ENCODE measurements around the gene CFAP119.
"Not testable (repeated sequence)": the region's sequence is repeated elsewhere in the genome, so short reads cannot be mapped to it uniquely, and the experiment has no call there.

The CFAP119 gene

GRCh38 chr16:30761928-30762902, at the start of gene CFAP119, which contains the start of gene RNF40:
Gene CFAP119 (minus strand): TSS chr16:30762062. CDS start chr16:30761748, 314 bp downstream.
Gene RNF40 (plus strand): TSS chr16:30762322. CDS start chr16:30762546, 224 bp downstream.
- peak; percentile 93 to 97 for DNase-seq

DNA sequence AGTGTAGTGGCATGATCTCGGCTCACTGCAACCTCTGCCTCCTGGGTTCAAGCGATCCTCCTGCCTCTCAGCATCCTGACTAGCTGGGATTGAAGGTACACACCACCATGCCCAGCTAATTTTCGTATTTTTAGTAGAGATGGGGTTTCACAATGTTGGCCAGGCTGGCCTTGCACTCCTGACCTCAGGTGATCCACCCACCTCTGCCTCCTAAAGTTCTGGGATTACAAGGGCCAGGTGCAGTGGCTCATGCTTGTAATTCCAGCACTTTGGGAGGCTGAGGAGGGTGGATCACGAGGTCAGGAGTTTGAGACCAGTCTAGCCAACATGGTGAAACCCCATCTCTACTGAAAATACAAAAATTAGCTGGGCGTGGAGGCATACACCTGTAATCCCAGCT, 47.8 kb upstream of the CFAP119 start:
- DNase-seq = not testable (repeated sequence)

- DNase-seq = not testable (repeated sequence)
Observed at GRCh38 chr16:30808890-30809426, 47.1 kb upstream of the CFAP119 start.

DNA sequence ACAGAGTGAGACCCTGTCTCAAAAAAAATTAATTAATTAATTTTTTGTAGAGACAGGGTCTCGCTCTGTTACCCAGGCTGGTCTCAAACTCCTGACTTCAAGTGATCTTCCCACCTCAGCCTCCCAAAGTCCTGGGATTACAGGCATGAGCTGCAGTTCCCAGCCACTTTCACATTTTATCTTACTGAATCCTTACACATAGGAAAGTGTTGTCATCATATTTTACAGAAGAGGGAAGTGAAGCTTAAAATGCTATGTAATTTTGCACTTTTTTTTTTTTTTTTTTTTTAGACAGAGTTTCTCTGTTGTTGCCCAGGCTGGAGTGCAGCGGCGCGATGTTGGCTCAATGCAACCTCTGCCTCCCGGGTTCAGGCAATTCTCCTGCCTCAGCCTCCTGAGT, 46.3 kb upstream of the CFAP119 start:
- DNase-seq = no peak

DNA sequence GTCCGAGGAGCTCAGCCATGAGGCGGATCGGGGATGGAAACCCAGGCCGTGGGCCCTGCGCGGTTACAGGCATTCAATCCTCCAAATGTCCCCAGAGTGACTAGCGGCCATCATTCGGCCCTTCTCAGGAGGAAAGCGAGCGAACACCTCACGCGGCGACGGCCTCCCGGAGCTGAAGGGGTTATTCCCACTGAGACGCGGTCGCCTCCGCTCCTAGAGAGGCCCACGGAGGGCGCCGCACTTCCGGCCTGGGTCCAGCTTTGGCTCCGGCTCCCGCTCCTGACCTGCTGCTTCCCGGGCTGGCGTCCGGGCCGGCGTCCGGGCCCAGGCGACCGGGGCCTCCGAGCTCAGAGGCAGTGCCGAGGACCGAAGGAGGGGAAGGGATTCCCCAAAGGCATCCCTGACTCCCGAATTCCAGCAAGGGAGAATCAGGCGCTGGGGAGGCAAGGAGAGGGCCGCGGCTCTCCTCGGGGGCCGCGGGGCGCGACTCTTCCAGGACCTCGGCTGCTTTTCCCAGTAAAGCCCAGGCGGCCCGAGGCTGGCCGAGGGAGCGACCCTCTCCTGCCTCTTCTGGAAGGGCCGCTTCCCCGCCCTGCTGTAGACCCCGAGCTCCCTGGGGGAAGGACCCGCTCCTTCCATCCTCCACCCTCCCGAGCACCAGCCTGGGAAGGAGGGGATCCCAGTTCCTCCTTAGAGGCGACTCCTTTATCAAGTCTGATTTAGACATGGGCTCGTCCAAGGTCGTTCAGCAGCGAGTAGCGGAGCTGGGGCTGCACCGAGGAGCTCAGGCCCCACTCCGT, 43.7 kb upstream of the CFAP119 start:
- peak; percentile 51 to 66 for DNase-seq

GRCh38 chr16:30805056-30805369, 43.2 kb upstream of the CFAP119 start:
- no peak for DNase-seq

DNA sequence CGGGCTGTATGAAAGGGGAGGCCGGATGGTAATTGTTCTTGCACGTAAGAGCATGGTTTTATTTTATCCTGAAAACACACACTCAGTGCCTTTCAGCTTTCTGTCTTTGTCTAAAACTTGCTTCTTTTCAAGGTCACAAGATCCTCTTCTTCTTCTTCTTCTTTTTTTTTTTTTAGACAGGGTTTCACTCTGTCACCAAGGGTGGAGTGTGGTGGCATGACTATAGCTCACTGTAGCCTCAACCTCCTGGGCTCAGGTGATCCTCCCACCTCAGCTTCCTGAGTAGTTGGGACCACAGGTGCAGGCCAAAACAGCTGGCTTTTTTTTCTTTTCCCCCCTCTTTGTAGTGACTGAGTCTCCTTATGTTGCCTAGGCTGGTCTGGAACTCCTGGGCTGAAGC, 41.1 kb upstream of the CFAP119 start:
- no peak for DNase-seq

DNA sequence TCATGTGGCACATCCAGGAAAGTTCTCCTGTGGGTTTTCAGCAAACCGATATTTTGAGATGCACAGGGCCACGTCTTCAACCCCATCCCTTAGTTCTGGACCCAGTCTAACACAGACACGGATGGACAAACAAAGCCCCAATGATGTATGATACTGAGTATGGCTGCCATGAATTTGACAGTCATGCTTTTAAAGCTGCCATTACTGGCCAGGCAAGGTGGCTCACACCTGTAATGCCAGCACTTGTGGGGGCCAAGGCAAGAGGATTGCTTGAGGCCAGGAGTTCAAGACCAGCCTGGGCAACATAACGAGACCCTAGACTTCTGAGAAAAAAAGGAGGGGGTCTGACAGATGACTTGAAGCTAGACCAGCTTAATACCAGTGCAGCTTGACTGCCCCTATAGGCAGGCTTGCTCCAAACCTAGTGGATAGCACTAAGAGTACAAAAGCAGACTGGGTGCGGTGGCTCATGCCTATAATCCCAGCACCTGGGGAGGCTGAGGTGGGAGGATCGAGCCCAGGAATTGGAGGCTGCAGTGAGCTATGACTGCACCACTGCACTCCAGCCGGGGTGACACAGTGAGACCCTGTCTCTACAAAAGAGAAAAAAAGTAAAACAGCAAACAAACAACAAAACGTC, 35.9 kb upstream of the CFAP119 start:
- no peak for DNase-seq

DNA sequence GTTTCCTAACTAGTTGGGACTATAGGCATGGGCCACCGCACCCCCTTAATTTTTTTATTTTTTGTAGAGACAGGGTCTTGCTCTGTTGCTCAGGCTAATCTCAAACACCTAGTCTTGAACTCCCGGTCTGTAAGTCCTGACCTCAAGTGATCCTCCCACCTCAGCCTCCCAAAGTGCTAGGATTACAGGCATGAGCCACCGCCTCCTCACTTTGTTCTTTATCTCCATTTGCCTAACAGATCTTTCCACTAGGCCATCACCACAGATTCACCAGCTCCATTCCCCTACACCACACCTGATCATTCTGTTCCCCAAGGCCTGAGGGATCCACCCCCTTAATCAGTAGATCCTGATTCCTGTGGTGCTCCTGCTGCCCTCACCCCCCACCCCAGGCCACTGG, 32.8 kb upstream of the CFAP119 start:
- no peak for DNase-seq

GRCh38 chr16:30793508-30794069, 31.7 kb upstream of the CFAP119 start:
- DNase-seq = no peak

GRCh38 chr16:30787613-30788378, 25.9 kb upstream of the CFAP119 start:
- no peak for DNase-seq

- peak; percentile 25 to 32 for DNase-seq
Observed at GRCh38 chr16:30786936-30787612, 25.2 kb upstream of the CFAP119 start, which contains the start of gene ZNF629. Gene ZNF629 (minus strand): TSS chr16:30787205. CDS start chr16:30784482, 2,723 bp downstream.

DNA sequence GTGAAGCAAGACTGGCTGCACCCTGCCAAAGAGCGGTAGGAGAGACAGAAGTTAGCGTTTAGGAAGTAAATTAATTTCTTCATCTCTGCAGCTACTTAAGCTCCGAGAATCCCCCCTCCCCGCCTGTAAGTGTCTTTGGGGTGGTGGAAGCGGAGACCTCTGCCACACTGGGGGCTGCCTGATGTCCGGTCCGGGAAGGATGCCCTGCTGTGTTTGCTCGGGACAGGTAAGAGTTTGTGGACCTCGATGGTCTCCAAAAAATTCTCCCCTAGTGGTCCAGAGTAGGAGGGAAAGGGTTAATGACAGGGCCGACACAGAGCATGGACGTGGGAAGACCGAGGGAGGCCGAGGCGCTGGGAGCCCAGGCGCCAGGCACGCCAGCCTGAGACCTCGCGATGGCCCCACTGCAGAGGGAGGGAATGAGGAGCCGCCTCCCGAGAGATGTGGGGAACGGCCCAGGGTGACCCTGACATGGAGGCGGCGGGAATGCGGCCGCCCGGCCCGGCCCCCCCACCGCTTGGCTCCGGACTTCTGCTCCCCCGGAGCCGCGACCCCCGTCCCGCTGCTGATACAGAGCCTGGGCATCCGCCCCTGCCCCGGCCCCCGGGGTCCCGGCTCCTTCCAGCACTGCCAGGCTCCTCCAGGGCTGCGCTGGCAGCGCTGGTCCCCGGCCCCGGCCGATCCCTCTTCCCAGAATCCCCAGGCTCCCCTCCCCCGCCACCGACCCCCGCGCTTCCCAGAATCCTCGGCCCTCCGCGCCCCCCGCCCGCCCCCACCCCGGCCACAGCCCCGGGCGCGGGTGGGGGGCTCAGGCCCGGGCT, 24.5 kb upstream of the CFAP119 start:
- DNase-seq = no peak

DNA sequence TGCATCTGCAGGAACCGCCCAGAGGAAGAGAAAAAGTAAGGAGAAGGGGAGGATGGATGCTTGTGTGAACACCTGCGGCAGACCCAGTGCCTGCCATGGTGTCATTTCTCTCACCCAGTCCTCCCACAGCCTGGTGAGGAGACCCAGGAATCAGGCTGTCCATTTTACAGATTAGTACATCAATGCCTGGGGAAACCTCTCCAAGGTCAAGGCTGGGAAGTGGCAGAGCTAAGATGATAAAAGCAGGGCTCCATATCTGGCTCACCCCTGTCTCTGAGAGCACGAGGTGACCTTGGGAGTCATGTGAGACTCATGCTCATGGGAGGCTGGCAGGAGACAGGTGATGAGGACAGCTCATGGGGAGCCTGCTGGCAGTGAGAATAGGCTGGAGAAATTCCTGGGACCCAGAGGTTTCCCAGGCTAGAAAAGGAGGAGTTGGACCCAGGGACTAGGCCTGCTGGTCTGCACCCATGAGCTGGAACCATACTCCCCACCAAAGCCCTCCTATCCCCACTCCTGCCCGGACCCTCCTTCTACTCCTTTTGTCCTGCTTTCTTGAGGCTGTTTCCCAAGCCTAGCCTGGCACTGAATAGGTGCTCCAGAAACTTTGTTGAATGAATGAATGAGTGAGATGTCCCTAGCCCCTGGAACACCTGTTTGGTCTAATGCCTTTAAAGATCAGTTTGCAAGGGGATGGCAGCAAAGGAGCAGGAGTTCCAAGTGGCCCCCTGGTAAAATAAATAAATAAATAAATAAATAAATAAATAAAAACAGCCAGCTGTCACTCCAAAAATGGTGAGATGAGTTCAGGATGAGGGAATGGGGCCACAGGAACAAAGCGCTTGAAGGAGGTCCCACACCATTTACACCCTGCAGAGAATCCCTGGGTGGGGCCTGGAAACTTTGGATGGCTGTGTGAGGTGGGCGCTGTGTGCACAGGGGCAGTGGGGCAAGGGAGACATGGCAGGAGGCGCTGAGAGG, 23.6 kb upstream of the CFAP119 start:
- DNase-seq = no peak

DNA sequence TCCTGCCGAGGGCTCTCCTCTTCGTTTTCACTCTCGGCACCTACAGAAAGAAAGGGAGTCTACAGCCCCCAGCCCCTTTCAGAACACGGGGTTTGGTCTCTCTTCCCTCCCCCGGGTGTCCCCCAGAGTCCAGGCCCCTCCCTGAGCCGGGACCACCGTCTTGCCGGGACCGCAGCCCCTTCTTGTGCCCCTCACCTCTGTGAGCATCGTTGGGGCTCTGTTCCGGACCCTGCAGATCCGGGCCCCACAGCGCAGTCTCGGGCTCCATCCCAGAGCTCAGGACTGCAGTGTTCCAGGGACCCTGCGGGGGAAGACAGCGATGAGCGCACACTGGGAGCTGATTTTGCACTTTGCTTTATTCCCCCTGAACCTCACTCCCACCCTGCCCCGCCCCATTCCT, 22.4 kb upstream of the CFAP119 start:
- DNase-seq = no peak

GRCh38 chr16:30783280-30784109, 21.6 kb upstream of the CFAP119 start:
- DNase-seq = no peak

GRCh38 chr16:30782486-30783279, 20.8 kb upstream of the CFAP119 start:
- no peak for DNase-seq
